Measurements from ENCODE around the gene DIP2C. TPM values are rescaled to one million over a fixed set of nuclear protein-coding genes. Genes with fewer than 3 reads are reported as not detected.

The DIP2C gene
- total and polyA plus RNA-seq, 2 donors (not counting 1 experiment from before 2014, with no cell fraction given): 1.3 to 1.9 TPM

DNA sequence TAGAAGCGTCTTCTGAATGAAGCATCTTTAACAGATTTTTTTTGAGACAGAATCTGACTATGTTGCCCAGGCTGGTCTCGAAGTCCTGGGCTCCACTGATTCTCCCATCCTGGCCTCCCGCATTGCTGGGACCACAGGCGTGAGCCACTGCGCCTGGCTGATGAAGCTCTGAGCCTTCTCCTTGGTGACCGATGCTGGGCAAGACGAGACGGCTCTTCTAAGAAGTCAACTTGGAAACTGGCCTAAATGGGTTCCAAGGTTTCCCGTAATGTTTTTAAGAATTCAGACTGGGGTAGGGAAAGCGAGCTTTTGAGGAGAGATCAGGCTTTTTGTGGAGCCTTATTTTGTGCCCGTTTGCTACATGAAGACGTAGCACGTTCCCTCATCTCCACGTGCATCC, 329.7 kb downstream of the DIP2C start:
- Mint-ChIP-seq H3K4me1 (peaks cover 3% of the 10 kb centered on the region), H3K27ac (no peak overlapping the region), H3K4me3 (no peak overlapping the region), H3K27me3 (peaks cover 5% of the 10 kb centered on the region), H3K9me3 (ENCODE audit: insufficient read depth) (no peaks in the 10 kb centered on the region)
- no peaks in the 10 kb centered on the region for H3K4me1 ChIP-seq (ENCODE audit: control insufficient read depth in 2 of 2, insufficient read depth in 2 of 2, low read length in 2 of 2)
- TF ChIP-seq, protein P1, sequence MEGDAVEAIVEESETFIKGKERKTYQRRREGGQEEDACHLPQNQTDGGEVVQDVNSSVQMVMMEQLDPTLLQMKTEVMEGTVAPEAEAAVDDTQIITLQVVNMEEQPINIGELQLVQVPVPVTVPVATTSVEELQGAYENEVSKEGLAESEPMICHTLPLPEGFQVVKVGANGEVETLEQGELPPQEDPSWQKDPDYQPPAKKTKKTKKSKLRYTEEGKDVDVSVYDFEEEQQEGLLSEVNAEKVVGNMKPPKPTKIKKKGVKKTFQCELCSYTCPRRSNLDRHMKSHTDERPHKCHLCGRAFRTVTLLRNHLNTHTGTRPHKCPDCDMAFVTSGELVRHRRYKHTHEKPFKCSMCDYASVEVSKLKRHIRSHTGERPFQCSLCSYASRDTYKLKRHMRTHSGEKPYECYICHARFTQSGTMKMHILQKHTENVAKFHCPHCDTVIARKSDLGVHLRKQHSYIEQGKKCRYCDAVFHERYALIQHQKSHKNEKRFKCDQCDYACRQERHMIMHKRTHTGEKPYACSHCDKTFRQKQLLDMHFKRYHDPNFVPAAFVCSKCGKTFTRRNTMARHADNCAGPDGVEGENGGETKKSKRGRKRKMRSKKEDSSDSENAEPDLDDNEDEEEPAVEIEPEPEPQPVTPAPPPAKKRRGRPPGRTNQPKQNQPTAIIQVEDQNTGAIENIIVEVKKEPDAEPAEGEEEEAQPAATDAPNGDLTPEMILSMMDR (IDR thresholded peaks at IDR 0.05): no peak
- no peak for TF ChIP-seq EZH2 (IDR thresholded peaks at IDR 0.05; ENCODE audit: borderline replicate concordance, insufficient read depth, low read depth, low read length, poor library complexity, severe bottlenecking)
- H3K4me3 ChIP-seq (ENCODE audit: control extremely low read depth in 1 of 5, extremely low read depth in 1 of 5, insufficient read depth in 1 of 5, low read depth in 2 of 5, low read length in 4 of 5): no peak overlapping the region
- H2AFZ ChIP-seq (ENCODE audit: insufficient read depth, low read depth, low read length, poor library complexity, severe bottlenecking): no peak overlapping the region
- H3K4me2 ChIP-seq (replicated peaks; ENCODE audit: low read depth, low read length, poor library complexity, severe bottlenecking): no peak overlapping the region
- H3K27me3 ChIP-seq (replicated peaks in 1 of 4; ENCODE audit: control extremely low read depth in 1 of 4, control insufficient read depth in 3 of 4, insufficient read depth in 4 of 4, low read length in 3 of 4): no peaks in the 10 kb centered on the region
- H3K27ac ChIP-seq (ENCODE audit: low read length in 2 of 2): no peak overlapping the region
- 94% methylated on average over 14 of the region's 14 CpGs for WGBS (ENCODE audit: insufficient coverage)
- ATAC-seq (ENCODE audit: low read depth) (no peak), DNase-seq (no peak)
- H3K9me3 ChIP-seq (ENCODE audit: control extremely low read depth in 1 of 3, control insufficient read depth in 2 of 3, insufficient read depth in 1 of 3, low read length in 2 of 3): no peaks in the 10 kb centered on the region
- intact Hi-C loops (cut with micrococcal nuclease): no loop called here
- ChIA-PET POLR2A (no interaction called here), CTCF (interaction anchor here (1.1 kb wide), 1 partner anchor 109 kb away, joined by 3 read pairs; no protein-coding TSS in a partner anchor)
- H4K20me1 ChIP-seq (ENCODE audit: control insufficient read depth, insufficient read depth, low read length, poor library complexity, severe bottlenecking): no peaks in the 10 kb centered on the region
- H3K79me2 ChIP-seq (ENCODE audit: control insufficient read depth, insufficient read depth, low read length): no peaks in the 10 kb centered on the region
- H3K9ac ChIP-seq (ENCODE audit: low read length): no peak overlapping the region
- H3K36me3 ChIP-seq (replicated peaks in 1 of 2; ENCODE audit: control extremely low read depth in 1 of 2, control insufficient read depth in 1 of 2, extremely low read depth in 1 of 2, insufficient read depth in 2 of 2, low read length in 1 of 2): peaks cover 0 to 6% of the 10 kb centered on the region in 2 experiments

- no peak overlapping the region for H3K27ac ChIP-seq (ENCODE audit: low read length in 2 of 2)
- no peaks in the 10 kb centered on the region for H3K9me3 Mint-ChIP-seq (ENCODE audit: insufficient read depth)
- no peaks in the 10 kb centered on the region for H3K79me2 ChIP-seq (ENCODE audit: control insufficient read depth, insufficient read depth, low read length)
- intact Hi-C loops (cut with micrococcal nuclease): no loop called here
- H3K4me3 Mint-ChIP-seq: no peak overlapping the region
- H3K4me2 ChIP-seq (replicated peaks; ENCODE audit: low read depth, low read length, poor library complexity, severe bottlenecking): no peak overlapping the region
- no peak for ATAC-seq (ENCODE audit: low read depth)
- peaks cover 3% of the 10 kb centered on the region for H3K4me1 Mint-ChIP-seq
- ChIA-PET POLR2A (no interaction called here), CTCF (interaction anchor here (1.1 kb wide), 1 partner anchor 108 kb away, joined by 3 read pairs; no protein-coding TSS in a partner anchor)
- H3K27ac Mint-ChIP-seq: no peak overlapping the region
- no peak for DNase-seq
- no peaks in the 10 kb centered on the region for H4K20me1 ChIP-seq (ENCODE audit: control insufficient read depth, insufficient read depth, low read length, poor library complexity, severe bottlenecking)
- H3K36me3 ChIP-seq (replicated peaks in 1 of 2; ENCODE audit: control extremely low read depth in 1 of 2, control insufficient read depth in 1 of 2, extremely low read depth in 1 of 2, insufficient read depth in 2 of 2, low read length in 1 of 2): peaks cover 0 to 6% of the 10 kb centered on the region in 2 experiments
- H3K4me1 ChIP-seq (ENCODE audit: control insufficient read depth in 2 of 2, insufficient read depth in 2 of 2, low read length in 2 of 2): no peaks in the 10 kb centered on the region
- H3K9me3 ChIP-seq (ENCODE audit: control extremely low read depth in 1 of 3, control insufficient read depth in 2 of 3, insufficient read depth in 1 of 3, low read length in 2 of 3): no peaks in the 10 kb centered on the region
- TF ChIP-seq, protein P1 (IDR thresholded peaks at IDR 0.05): no peak
- TF ChIP-seq EZH2 (IDR thresholded peaks at IDR 0.05; ENCODE audit: borderline replicate concordance, insufficient read depth, low read depth, low read length, poor library complexity, severe bottlenecking): no peak
- no peak overlapping the region for H3K9ac ChIP-seq (ENCODE audit: low read length)
- WGBS (ENCODE audit: insufficient coverage): 94% methylated on average over 18 of the region's 18 CpGs
- H2AFZ ChIP-seq (ENCODE audit: insufficient read depth, low read depth, low read length, poor library complexity, severe bottlenecking): no peak overlapping the region
- H3K27me3 ChIP-seq (replicated peaks in 1 of 4; ENCODE audit: control extremely low read depth in 1 of 4, control insufficient read depth in 3 of 4, insufficient read depth in 4 of 4, low read length in 3 of 4): no peaks in the 10 kb centered on the region
- H3K27me3 Mint-ChIP-seq: peaks cover 5% of the 10 kb centered on the region
- no peak overlapping the region for H3K4me3 ChIP-seq (ENCODE audit: control extremely low read depth in 1 of 5, extremely low read depth in 1 of 5, insufficient read depth in 1 of 5, low read depth in 2 of 5, low read length in 4 of 5)
Measured at GRCh38 chr10:359093-359492, 330.4 kb downstream of the DIP2C start.
